Measurements from ENCODE around the gene DDX17. TPM values are rescaled to one million over a fixed set of nuclear protein-coding genes. Genes with fewer than 3 reads are reported as not detected.

The DDX17 gene
- total and polyA plus RNA-seq, 2 donors (not counting 1 experiment from before 2014, with no cell fraction given), result 325 to 362 TPM

DNA sequence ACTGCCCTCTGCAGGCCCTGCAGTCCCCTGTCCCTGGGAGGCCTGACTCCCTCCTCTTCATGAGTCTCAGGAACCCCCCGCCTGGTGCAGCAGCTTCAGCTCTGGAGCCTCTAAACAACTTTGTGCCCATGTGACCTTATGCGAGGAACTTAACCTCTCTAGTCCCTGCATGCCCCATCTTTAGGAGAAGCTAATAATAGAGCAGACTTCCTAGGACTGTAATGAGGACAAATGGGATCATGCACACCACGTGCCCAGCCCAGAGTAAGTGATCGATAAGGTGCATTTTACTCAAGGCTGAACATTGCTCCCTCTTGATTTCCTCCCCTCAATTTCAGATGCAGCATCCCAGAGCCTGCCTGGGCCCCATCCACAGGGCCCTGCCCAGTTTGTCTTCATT lies 70.1 kb downstream of the DDX17 start:
- no peak for DNase-seq (ENCODE audit: low read depth in 2 of 2)
- H3K4me1 ChIP-seq (ENCODE audit: control insufficient read depth, extremely low read depth, insufficient read depth, low read length), result no peaks in the 10 kb centered on the region
- H3K4me3 ChIP-seq (replicated peaks in 1 of 4; ENCODE audit: control extremely low read depth in 1 of 4, insufficient read depth in 1 of 4, low read depth in 3 of 4, low read length in 4 of 4), result no peak overlapping the region
- TF ChIP-seq, protein P1, sequence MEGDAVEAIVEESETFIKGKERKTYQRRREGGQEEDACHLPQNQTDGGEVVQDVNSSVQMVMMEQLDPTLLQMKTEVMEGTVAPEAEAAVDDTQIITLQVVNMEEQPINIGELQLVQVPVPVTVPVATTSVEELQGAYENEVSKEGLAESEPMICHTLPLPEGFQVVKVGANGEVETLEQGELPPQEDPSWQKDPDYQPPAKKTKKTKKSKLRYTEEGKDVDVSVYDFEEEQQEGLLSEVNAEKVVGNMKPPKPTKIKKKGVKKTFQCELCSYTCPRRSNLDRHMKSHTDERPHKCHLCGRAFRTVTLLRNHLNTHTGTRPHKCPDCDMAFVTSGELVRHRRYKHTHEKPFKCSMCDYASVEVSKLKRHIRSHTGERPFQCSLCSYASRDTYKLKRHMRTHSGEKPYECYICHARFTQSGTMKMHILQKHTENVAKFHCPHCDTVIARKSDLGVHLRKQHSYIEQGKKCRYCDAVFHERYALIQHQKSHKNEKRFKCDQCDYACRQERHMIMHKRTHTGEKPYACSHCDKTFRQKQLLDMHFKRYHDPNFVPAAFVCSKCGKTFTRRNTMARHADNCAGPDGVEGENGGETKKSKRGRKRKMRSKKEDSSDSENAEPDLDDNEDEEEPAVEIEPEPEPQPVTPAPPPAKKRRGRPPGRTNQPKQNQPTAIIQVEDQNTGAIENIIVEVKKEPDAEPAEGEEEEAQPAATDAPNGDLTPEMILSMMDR (conservative IDR thresholded peaks at IDR 0.05 in 1 of 2, IDR thresholded peaks at IDR 0.05 in 1 of 2; ENCODE audit: low read depth in 1 of 2, low read length in 2 of 2), result no peak
- no peak for TF ChIP-seq EZH2 (IDR thresholded peaks at IDR 0.05; ENCODE audit: low read length, missing control alignments)
- H4K20me1 ChIP-seq (ENCODE audit: control insufficient read depth, extremely low read depth, insufficient read depth, low read length), result no peaks in the 10 kb centered on the region
- H3K36me3 ChIP-seq (ENCODE audit: control insufficient read depth, insufficient read depth, low read length), result no peaks in the 10 kb centered on the region
- no peak overlapping the region for H3K27ac ChIP-seq (ENCODE audit: insufficient read depth, low read length)
- H3K9ac ChIP-seq (ENCODE audit: insufficient read depth, low read length), result no peak overlapping the region
- peaks cover 2% of the 10 kb centered on the region for H3K27me3 ChIP-seq (ENCODE audit: control insufficient read depth, insufficient read depth, low read length)
- H3K79me2 ChIP-seq (ENCODE audit: control insufficient read depth, insufficient read depth, low read length), result no peaks in the 10 kb centered on the region
- H3K4me2 ChIP-seq (ENCODE audit: extremely low read depth, insufficient read depth, low read length), result no peak overlapping the region
- H3K9me3 ChIP-seq (ENCODE audit: control insufficient read depth, insufficient read depth, low read depth, low read length), result no peaks in the 10 kb centered on the region
- H2AFZ ChIP-seq (ENCODE audit: low read length), result no peak overlapping the region

DNA sequence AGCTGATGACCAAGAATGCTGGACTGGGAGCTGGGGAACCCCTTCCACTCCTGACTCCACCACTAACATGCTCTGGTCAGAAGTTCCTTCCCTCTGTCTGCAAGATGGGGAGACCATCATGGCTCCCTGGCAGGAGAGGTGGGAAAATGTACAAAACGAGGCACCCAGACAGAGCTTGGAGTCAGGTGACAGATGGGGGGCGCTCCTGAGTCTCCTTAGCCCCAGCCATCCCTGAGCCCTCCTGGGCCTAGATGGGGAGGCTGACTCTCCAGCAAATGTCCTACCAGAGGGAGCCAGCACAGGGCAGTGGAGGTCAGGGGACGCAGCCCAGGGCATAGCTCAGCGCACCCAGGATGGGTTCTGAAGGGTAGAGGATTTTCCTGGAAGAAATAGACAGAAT lies 71.1 kb downstream of the DDX17 start:
- Histone ChIP-seq H3K4me1 (ENCODE audit: control insufficient read depth, extremely low read depth, insufficient read depth, low read length) (no peaks in the 10 kb centered on the region), H3K4me3 (replicated peaks in 1 of 4; ENCODE audit: control extremely low read depth in 1 of 4, insufficient read depth in 1 of 4, low read depth in 3 of 4, low read length in 4 of 4) (no peak overlapping the region), H3K9ac (ENCODE audit: insufficient read depth, low read length) (no peak overlapping the region), H3K36me3 (ENCODE audit: control insufficient read depth, insufficient read depth, low read length) (no peaks in the 10 kb centered on the region), H3K9me3 (ENCODE audit: control insufficient read depth, insufficient read depth, low read depth, low read length) (no peaks in the 10 kb centered on the region), H3K27me3 (ENCODE audit: control insufficient read depth, insufficient read depth, low read length) (no peaks in the 10 kb centered on the region), H3K27ac (ENCODE audit: insufficient read depth, low read length) (no peak overlapping the region), H2AFZ (ENCODE audit: low read length) (no peak overlapping the region), H3K79me2 (ENCODE audit: control insufficient read depth, insufficient read depth, low read length) (no peaks in the 10 kb centered on the region), H3K4me2 (ENCODE audit: extremely low read depth, insufficient read depth, low read length) (no peak overlapping the region), H4K20me1 (ENCODE audit: control insufficient read depth, extremely low read depth, insufficient read depth, low read length) (no peaks in the 10 kb centered on the region)
- DNase-seq (ENCODE audit: low read depth in 2 of 2), result no peak
- TF ChIP-seq EZH2 (IDR thresholded peaks at IDR 0.05; ENCODE audit: low read length, missing control alignments), result no peak

DNA sequence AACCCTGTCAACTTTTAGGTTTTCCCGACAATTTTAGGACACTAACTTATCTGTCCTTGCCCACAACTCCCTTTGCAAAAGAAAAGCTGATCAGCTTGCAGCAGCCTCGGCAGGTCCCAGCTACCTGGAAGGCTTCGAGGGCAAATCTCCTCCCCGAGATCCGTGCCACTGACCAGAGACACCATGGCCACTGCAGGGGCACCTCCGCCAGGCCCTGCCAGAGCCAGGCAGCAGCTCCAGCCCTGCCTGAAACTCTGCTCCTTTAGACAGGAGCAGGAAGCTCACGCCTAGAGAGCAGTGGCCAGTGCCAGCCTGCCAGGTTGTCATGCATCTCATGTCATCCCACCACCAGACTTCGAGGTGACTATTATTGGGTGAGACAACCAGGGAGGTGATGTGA lies 72.2 kb downstream of the DDX17 start:
- no peaks in the 10 kb centered on the region for H3K79me2 ChIP-seq (ENCODE audit: control insufficient read depth, insufficient read depth, low read length)
- no peaks in the 10 kb centered on the region for H3K36me3 ChIP-seq (ENCODE audit: control insufficient read depth, insufficient read depth, low read length)
- no peak overlapping the region for H3K27ac ChIP-seq (ENCODE audit: insufficient read depth, low read length)
- no peaks in the 10 kb centered on the region for H3K9me3 ChIP-seq (ENCODE audit: control insufficient read depth, insufficient read depth, low read depth, low read length)
- no peak overlapping the region for H3K4me2 ChIP-seq (ENCODE audit: extremely low read depth, insufficient read depth, low read length)
- TF ChIP-seq, protein P1 (conservative IDR thresholded peaks at IDR 0.05 in 1 of 2, IDR thresholded peaks at IDR 0.05 in 1 of 2; ENCODE audit: low read depth in 1 of 2, low read length in 2 of 2), result no peak
- no peak for TF ChIP-seq EZH2 (IDR thresholded peaks at IDR 0.05; ENCODE audit: low read length, missing control alignments)
- no peaks in the 10 kb centered on the region for H4K20me1 ChIP-seq (ENCODE audit: control insufficient read depth, extremely low read depth, insufficient read depth, low read length)
- no peak for DNase-seq (ENCODE audit: low read depth in 2 of 2)
- no peak overlapping the region for H3K9ac ChIP-seq (ENCODE audit: insufficient read depth, low read length)
- no peak overlapping the region for H3K4me3 ChIP-seq (replicated peaks in 1 of 4; ENCODE audit: control extremely low read depth in 1 of 4, insufficient read depth in 1 of 4, low read depth in 3 of 4, low read length in 4 of 4)
- no peak overlapping the region for H2AFZ ChIP-seq (ENCODE audit: low read length)
- no peaks in the 10 kb centered on the region for H3K27me3 ChIP-seq (ENCODE audit: control insufficient read depth, insufficient read depth, low read length)
- no peaks in the 10 kb centered on the region for H3K4me1 ChIP-seq (ENCODE audit: control insufficient read depth, extremely low read depth, insufficient read depth, low read length)

Other genes starting within 250 kb of the DDX17 start
- gene TMEM184B, start 233.3 kb downstream of the DDX17 start, total RNA-seq, result 19.5 and 28.2 TPM in 2 replicates
- gene TMEM184B, start 233.3 kb downstream of the DDX17 start, polyA plus RNA-seq, result 37.2 and 40.3 TPM in 2 replicates
- 85.0 and 99.3 TPM in 2 replicates for gene CSNK1E, start 188.9 kb downstream of the DDX17 start, total RNA-seq
- 121 and 145 TPM in 2 replicates for gene CSNK1E, start 188.9 kb downstream of the DDX17 start, polyA plus RNA-seq
- gene KCNJ4, start 51.1 kb downstream of the DDX17 start, total RNA-seq, result not detected in 2 replicates
- gene KCNJ4, start 51.1 kb downstream of the DDX17 start, polyA plus RNA-seq, result not detected in 2 replicates
- gene KDELR3, start 38.2 kb downstream of the DDX17 start, total RNA-seq, result 42.1 and 78.8 TPM in 2 replicates
- gene KDELR3, start 38.2 kb downstream of the DDX17 start, polyA plus RNA-seq, result 161 and 305 TPM in 2 replicates
- 4.0 and 5.1 TPM in 2 replicates for gene DMC1, start 63.9 kb upstream of the DDX17 start, total RNA-seq
- 0.54 and 5.9 TPM in 2 replicates for gene DMC1, start 63.9 kb upstream of the DDX17 start, polyA plus RNA-seq
- 0.66 and 0.77 TPM in 2 replicates for gene FAM227A, start 150.1 kb upstream of the DDX17 start, total RNA-seq
- gene FAM227A, start 150.1 kb upstream of the DDX17 start, polyA plus RNA-seq, result 0.19 and 0.69 TPM in 2 replicates
- 14.5 and 16.2 TPM in 2 replicates for gene CBY1, start 150.3 kb upstream of the DDX17 start, total RNA-seq
- gene CBY1, start 150.3 kb upstream of the DDX17 start, polyA plus RNA-seq, result 35.5 and 42.3 TPM in 2 replicates
- 61.1 and 65.0 TPM in 2 replicates for gene TOMM22, start 175.6 kb upstream of the DDX17 start, total RNA-seq
- gene TOMM22, start 175.6 kb upstream of the DDX17 start, polyA plus RNA-seq, result 80.3 and 112 TPM in 2 replicates
- 59.1 and 62.1 TPM in 2 replicates for gene JOSD1, start 194.6 kb upstream of the DDX17 start, total RNA-seq
- 35.9 and 40.5 TPM in 2 replicates for gene JOSD1, start 194.6 kb upstream of the DDX17 start, polyA plus RNA-seq
- 18.0 and 23.1 TPM in 2 replicates for gene GTPBP1, start 199.6 kb upstream of the DDX17 start, total RNA-seq
- gene GTPBP1, start 199.6 kb upstream of the DDX17 start, polyA plus RNA-seq, result 20.6 and 26.6 TPM in 2 replicates
- gene SUN2, start 249.7 kb upstream of the DDX17 start, total RNA-seq, result 42.1 and 76.6 TPM in 2 replicates
- 26.2 and 27.4 TPM in 2 replicates for gene SUN2, start 249.7 kb upstream of the DDX17 start, polyA plus RNA-seq